MM.1S (cell line): ENCODE measurements around the gene CHN2.

Experiments used
- DNase-seq: peaks from one replicate; pipeline ENCODE4 v3.0.0-alpha.2; 2015
- H2AFZ ChIP-seq: fragments of 300-600 bp; sonication (generic); 2 replicates; pipeline ENCODE4 v1.6.0; 2016; ENCODE audit warnings: antibody characterized with exemption, low read length
- H3F3A ChIP-seq: fragments of 300-600 bp; sonication (generic); 2 replicates; pipeline ENCODE4 v1.6.1; 2016; ENCODE audit warnings: mild to moderate bottlenecking, antibody characterized with exemption, low read length, moderate library complexity, mixed read lengths; ENCODE audit not compliant: insufficient read depth
- H3K27ac ChIP-seq: fragments of 300-600 bp; sonication (generic); 2 replicates; pipeline ENCODE4 v1.5.1; 2016; ENCODE audit warnings: mild to moderate bottlenecking, low read length
- H3K27me3 ChIP-seq: fragments of 300-600 bp; sonication (generic); replicated peaks from 2 replicates; pipeline ENCODE4 v1.6.0; 2016; ENCODE audit warnings: low read length; ENCODE audit not compliant: insufficient read depth
- H3K36me3 ChIP-seq: fragments of 300-600 bp; sonication (generic); replicated peaks from 2 replicates; pipeline ENCODE4 v1.6.1; 2016; ENCODE audit warnings: mild to moderate bottlenecking, low read length, mixed read lengths; ENCODE audit not compliant: insufficient read depth
- H3K4me1 ChIP-seq: fragments of 300-600 bp; sonication (generic); 2 replicates; pipeline ENCODE4 v1.6.1; 2016; ENCODE audit warnings: low read length, mixed read lengths
- H3K4me2 ChIP-seq: fragments of 300-600 bp; sonication (generic); 2 replicates; pipeline ENCODE4 v1.6.0; 2016; ENCODE audit warnings: low read depth, low read length
- H3K4me3 ChIP-seq: fragments of 300-600 bp; sonication (generic); 2 replicates; pipeline ENCODE4 v1.5.1; 2016; ENCODE audit warnings: low read length, mixed read lengths
- H3K79me2 ChIP-seq: fragments of 300-600 bp; sonication (generic); 2 replicates; pipeline ENCODE4 v1.6.1; 2016; ENCODE audit warnings: mixed run types, low read length, mixed read lengths
- H3K9ac ChIP-seq: fragments of 300-600 bp; sonication (generic); 2 replicates; pipeline ENCODE4 v1.6.1; 2016; ENCODE audit warnings: low read length, mixed read lengths
- H3K9me2 ChIP-seq: fragments of 300-600 bp; sonication (generic); replicated peaks from 2 replicates; pipeline ENCODE4 v1.6.1; 2016; ENCODE audit warnings: mild to moderate bottlenecking, low read length, mixed read lengths; ENCODE audit not compliant: insufficient read depth
- H3K9me3 ChIP-seq: fragments of 300-600 bp; sonication (generic); replicated peaks from 2 replicates; pipeline ENCODE4 v1.6.1; 2016; ENCODE audit warnings: mild to moderate bottlenecking, low read length, mixed read lengths; ENCODE audit not compliant: insufficient read depth
- H4K20me1 ChIP-seq: fragments of 300-600 bp; sonication (generic); 2 replicates; pipeline ENCODE4 v1.6.1; 2016; ENCODE audit warnings: mild to moderate bottlenecking, low read length, moderate library complexity, mixed read lengths; ENCODE audit not compliant: insufficient read depth
- EZH2 ChIP-seq: fragments of 300-600 bp; sonication (generic); optimal IDR thresholded peaks from 2 replicates; pipeline ENCODE3; 2017; ENCODE audit warnings: low read depth, mild to moderate bottlenecking, antibody characterized with exemption, low read length, mixed read lengths
- EZH2phosphoT487 ChIP-seq: fragments of 300-600 bp; sonication (generic); IDR thresholded peaks from 2 replicates; pipeline ENCODE4 v1.6.1; 2018; ENCODE audit warnings: antibody characterized with exemption, low read length
- TF ChIP-seq, protein P1 (sequence below): fragments of 300-600 bp; sonication (generic); IDR thresholded peaks from 2 replicates; pipeline ENCODE4 v1.5.1; 2016; ENCODE audit warnings: antibody characterized with exemption, low read length, mixed read lengths

CHN2 gene

DNA sequence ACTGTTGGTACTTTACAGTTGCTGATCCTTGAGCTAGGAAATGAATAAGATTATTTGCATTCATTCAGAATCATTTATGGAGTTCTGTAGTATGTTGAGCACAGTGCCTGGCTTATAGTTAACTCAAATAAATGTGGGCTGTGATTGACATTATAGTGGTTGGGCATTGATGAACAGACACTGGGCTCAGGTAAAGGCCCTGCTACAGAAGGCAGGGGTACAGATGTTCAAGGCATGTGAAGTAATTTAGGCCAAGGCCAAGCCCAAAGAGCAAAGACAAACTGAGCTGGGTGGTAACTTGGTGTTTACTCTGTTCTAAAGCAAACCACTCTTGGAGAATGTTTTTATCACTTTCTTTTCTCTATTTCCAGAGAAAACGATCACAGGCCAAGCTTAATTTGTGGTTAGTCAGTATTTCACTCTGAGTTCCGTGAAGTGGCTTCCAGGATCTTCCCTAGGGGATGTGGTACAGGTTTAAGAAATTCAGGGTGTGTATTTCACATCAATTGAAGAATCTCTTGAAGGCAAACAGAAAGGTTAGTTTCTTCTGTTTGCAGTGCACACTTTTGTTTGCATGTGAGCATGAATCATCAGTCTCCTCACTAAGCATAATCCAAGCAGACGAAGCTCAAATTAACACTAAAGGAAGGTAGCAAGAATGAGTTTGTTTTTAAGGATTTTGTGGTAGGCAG is 255.1 kb downstream of the CHN2 start:
- no peaks in the 10 kb centered on the region for H3K36me3 ChIP-seq
- no peaks in the 10 kb centered on the region for H3K4me1 ChIP-seq
- H3K9me2 ChIP-seq, result no peaks in the 10 kb centered on the region
- DNase-seq, result no peak
- H3K9ac ChIP-seq, result no peak overlapping the region
- no peaks in the 10 kb centered on the region for H4K20me1 ChIP-seq
- H3K9me3 ChIP-seq, result no peaks in the 10 kb centered on the region
- no peaks in the 10 kb centered on the region for H3K79me2 ChIP-seq
- H3K27ac ChIP-seq, result no peak overlapping the region
- H3K4me2 ChIP-seq, result no peak overlapping the region
- TF ChIP-seq EZH2, result no peak
- TF ChIP-seq, protein P1, sequence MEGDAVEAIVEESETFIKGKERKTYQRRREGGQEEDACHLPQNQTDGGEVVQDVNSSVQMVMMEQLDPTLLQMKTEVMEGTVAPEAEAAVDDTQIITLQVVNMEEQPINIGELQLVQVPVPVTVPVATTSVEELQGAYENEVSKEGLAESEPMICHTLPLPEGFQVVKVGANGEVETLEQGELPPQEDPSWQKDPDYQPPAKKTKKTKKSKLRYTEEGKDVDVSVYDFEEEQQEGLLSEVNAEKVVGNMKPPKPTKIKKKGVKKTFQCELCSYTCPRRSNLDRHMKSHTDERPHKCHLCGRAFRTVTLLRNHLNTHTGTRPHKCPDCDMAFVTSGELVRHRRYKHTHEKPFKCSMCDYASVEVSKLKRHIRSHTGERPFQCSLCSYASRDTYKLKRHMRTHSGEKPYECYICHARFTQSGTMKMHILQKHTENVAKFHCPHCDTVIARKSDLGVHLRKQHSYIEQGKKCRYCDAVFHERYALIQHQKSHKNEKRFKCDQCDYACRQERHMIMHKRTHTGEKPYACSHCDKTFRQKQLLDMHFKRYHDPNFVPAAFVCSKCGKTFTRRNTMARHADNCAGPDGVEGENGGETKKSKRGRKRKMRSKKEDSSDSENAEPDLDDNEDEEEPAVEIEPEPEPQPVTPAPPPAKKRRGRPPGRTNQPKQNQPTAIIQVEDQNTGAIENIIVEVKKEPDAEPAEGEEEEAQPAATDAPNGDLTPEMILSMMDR, result no peak
- no peak for TF ChIP-seq EZH2phosphoT487
- H3K27me3 ChIP-seq, result no peaks in the 10 kb centered on the region
- H2AFZ ChIP-seq, result no peak overlapping the region
- no peak overlapping the region for H3K4me3 ChIP-seq
- H3F3A ChIP-seq, result no peaks in the 10 kb centered on the region

DNA sequence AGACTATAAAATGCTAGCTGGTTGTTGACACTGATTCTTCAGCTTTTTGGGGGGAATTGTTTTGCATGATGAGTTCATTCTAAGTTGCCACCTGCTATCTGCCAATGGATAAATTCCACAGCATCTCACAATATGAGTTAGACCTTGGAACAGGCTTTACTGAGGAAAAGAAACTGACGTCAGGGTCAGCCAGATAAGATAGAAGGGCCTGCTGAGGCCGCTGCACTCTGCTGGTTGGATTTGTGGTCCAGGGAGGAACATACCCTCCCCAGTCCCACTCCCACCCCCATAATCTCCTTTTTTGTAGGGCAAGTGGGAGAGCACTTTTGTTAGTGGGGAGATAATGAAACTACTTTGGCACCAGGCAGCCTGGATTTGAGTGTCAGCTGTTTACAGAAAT is 258.4 kb downstream of the CHN2 start:
- no peaks in the 10 kb centered on the region for H3K36me3 ChIP-seq
- no peak overlapping the region for H3K9ac ChIP-seq
- no peaks in the 10 kb centered on the region for H3F3A ChIP-seq
- H3K9me2 ChIP-seq, result no peaks in the 10 kb centered on the region
- no peaks in the 10 kb centered on the region for H3K27me3 ChIP-seq
- TF ChIP-seq EZH2phosphoT487, result no peak
- TF ChIP-seq, protein P1, result no peak
- no peak for TF ChIP-seq EZH2
- no peaks in the 10 kb centered on the region for H3K4me1 ChIP-seq
- no peak overlapping the region for H3K27ac ChIP-seq
- H2AFZ ChIP-seq, result no peak overlapping the region
- no peaks in the 10 kb centered on the region for H3K9me3 ChIP-seq
- no peaks in the 10 kb centered on the region for H3K79me2 ChIP-seq
- no peaks in the 10 kb centered on the region for H4K20me1 ChIP-seq
- no peak for DNase-seq
- no peak overlapping the region for H3K4me3 ChIP-seq
- H3K4me2 ChIP-seq, result no peak overlapping the region

DNA sequence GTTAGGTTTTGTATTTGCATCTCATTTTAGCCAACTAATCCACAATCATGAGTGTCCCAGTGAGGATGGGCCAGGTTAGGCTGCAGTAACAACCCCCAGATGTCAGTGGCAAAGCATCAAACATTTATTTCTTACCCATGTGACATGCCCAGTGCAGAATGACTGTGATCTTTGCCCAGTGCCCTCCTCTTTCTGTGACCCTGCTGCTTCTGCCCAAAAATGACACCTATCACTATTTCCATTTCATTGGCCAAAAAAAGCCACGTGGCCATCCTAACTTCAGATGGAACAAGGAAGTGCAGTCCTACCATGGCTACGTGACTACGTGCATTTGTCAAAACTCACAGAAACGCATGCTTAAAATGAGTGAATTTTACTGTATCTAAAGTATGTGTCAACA is 259.9 kb downstream of the CHN2 start:
- Histone ChIP-seq H2AFZ (no peak overlapping the region), H3K9me3 (no peaks in the 10 kb centered on the region), H3K9ac (no peak overlapping the region), H3K36me3 (no peaks in the 10 kb centered on the region), H3K4me1 (no peaks in the 10 kb centered on the region), H3K4me3 (no peak overlapping the region), H3F3A (no peaks in the 10 kb centered on the region), H4K20me1 (no peaks in the 10 kb centered on the region), H3K4me2 (no peak overlapping the region), H3K27ac (no peak overlapping the region), H3K9me2 (no peaks in the 10 kb centered on the region), H3K27me3 (no peaks in the 10 kb centered on the region), H3K79me2 (no peaks in the 10 kb centered on the region)
- no peak for DNase-seq
- TF ChIP-seq EZH2phosphoT487 (no peak), EZH2 (no peak)
- TF ChIP-seq, protein P1, result no peak
